B cell (primary cell): ENCODE measurements around the gene SOAT2. TPM values are rescaled to one million over a fixed set of nuclear protein-coding genes. Genes with fewer than 3 reads are reported as not detected.

Experiments
- ATAC-seq: fragments of 200-7000 bp; cut with Tn5 transposase; one replicate; pipeline ENCODE4 v1.10.0; 2021; ENCODE audit warnings: low read depth, mild to moderate bottlenecking, moderate number of reproducible peaks, moderate library complexity
- CTCF ChIA-PET: fragments of 350-600 bp; sonication (Branson Sonifier 250); formaldehyde crosslinking; loops from one replicate; lab custom pipeline; 2021; ENCODE audit warnings: antibody characterized with exemption, inconsistent platforms; lab: Charles Lee
- POLR2A ChIA-PET: fragments of 350-600 bp; sonication (Branson Sonifier 250); formaldehyde crosslinking; loops from one replicate; lab custom pipeline; 2021; ENCODE audit warnings: antibody characterized with exemption; lab: Charles Lee
- DNase-seq: peaks from one replicate; pipeline ENCODE4 v3.0.0; 2013
- H2AFZ ChIP-seq: 2 replicates; pipeline ENCODE4 v1.6.1; 2012; ENCODE audit warnings: mild to moderate bottlenecking, low read depth, low read length; ENCODE audit not compliant: insufficient read depth, poor library complexity, severe bottlenecking
- H3K27ac ChIP-seq, 2 donors: 1 replicate in 1 of 2; 2 replicates in 1 of 2; pipeline ENCODE4 v1.5.1; 2012 to 2013; ENCODE audit warnings: low read length in 2 of 2, mild to moderate bottlenecking in 2 of 2, moderate library complexity in 1 of 2
- H3K27me3 ChIP-seq, 4 experiments: fragments of 200-600 bp in 1 of 4; sonication (generic) in 1 of 4; replicated peaks in 1 of 4; 1 replicate in 2 of 4; 2 replicates in 2 of 4; pipeline versions ENCODE4 v1.6.1 to v1.7.0; 2013 to 2016; ENCODE audit warnings: low read length in 3 of 4, mild to moderate bottlenecking in 2 of 4, mixed read lengths in 1 of 4, moderate library complexity in 1 of 4; ENCODE audit not compliant: insufficient read depth in 4 of 4, control insufficient read depth in 3 of 4; ENCODE audit errors: control extremely low read depth in 1 of 4
- H3K36me3 ChIP-seq, 2 experiments: replicated peaks in 1 of 2; 1 replicate in 1 of 2; 2 replicates in 1 of 2; pipeline versions ENCODE4 v1.6.1 to v1.7.1; 2013; ENCODE audit warnings: low read length in 1 of 2; ENCODE audit not compliant: insufficient read depth in 2 of 2, control insufficient read depth in 1 of 2; ENCODE audit errors: control extremely low read depth in 1 of 2, extremely low read depth in 1 of 2
- H3K4me1 ChIP-seq, 2 donors: fragments of 200-600 bp in 1 of 2; sonication (generic) in 1 of 2; 1 replicate in 1 of 2; 2 replicates in 1 of 2; pipeline versions ENCODE4 v1.5.1 to v1.6.1; 2013 to 2017; ENCODE audit warnings: low read length in 2 of 2; ENCODE audit not compliant: control insufficient read depth in 2 of 2, insufficient read depth in 2 of 2
- H3K4me2 ChIP-seq: replicated peaks from 2 replicates; pipeline ENCODE3; 2012; ENCODE audit warnings: mild to moderate bottlenecking, low read depth, low read length; ENCODE audit not compliant: poor library complexity, severe bottlenecking
- H3K4me3 ChIP-seq, 5 experiments: fragments of 200-600 bp in 1 of 5; sonication (generic) in 1 of 5; 1 replicate in 3 of 5; 2 replicates in 2 of 5; pipeline versions ENCODE4 v1.5.1 to v1.7.0; 2011 to 2016; ENCODE audit warnings: low read length in 4 of 5, mild to moderate bottlenecking in 4 of 5, low read depth in 2 of 5, control low read depth in 1 of 5, moderate library complexity in 1 of 5; ENCODE audit not compliant: insufficient read depth in 1 of 5; ENCODE audit errors: control extremely low read depth in 1 of 5, extremely low read depth in 1 of 5
- H3K79me2 ChIP-seq: fragments of 200-600 bp; sonication (generic); one replicate; pipeline ENCODE4 v1.6.0; 2016; ENCODE audit warnings: low read length; ENCODE audit not compliant: control insufficient read depth, insufficient read depth
- H3K9ac ChIP-seq: fragments of 200-600 bp; sonication (generic); 2 replicates; pipeline ENCODE4 v1.6.1; 2017; ENCODE audit warnings: mild to moderate bottlenecking, low read length, moderate library complexity
- H3K9me3 ChIP-seq, 3 donors: one replicate each; pipeline versions ENCODE4 v1.6.1 to v1.7.1; 2013; ENCODE audit warnings: low read length in 2 of 3; ENCODE audit not compliant: control insufficient read depth in 2 of 3, insufficient read depth in 1 of 3; ENCODE audit errors: control extremely low read depth in 1 of 3
- H4K20me1 ChIP-seq: 2 replicates; pipeline ENCODE4 v1.6.0; 2012; ENCODE audit warnings: mild to moderate bottlenecking, low read length; ENCODE audit not compliant: insufficient read depth, control insufficient read depth, poor library complexity, severe bottlenecking
- H3K27ac Mint-ChIP-seq: one replicate; pipeline ENCODE4 v1.8.0; 2021; ENCODE audit warnings: mixed read lengths
- H3K27me3 Mint-ChIP-seq: one replicate; pipeline ENCODE4 v1.8.0; 2021; ENCODE audit warnings: mixed read lengths
- H3K4me1 Mint-ChIP-seq: one replicate; pipeline ENCODE4 v1.8.0; 2021; ENCODE audit warnings: mixed read lengths
- H3K4me3 Mint-ChIP-seq: one replicate; pipeline ENCODE4 v1.8.0; 2021; ENCODE audit warnings: mixed read lengths
- H3K9me3 Mint-ChIP-seq: one replicate; pipeline ENCODE4 v1.8.0; 2022; ENCODE audit warnings: mixed read lengths; ENCODE audit not compliant: insufficient read depth
- EZH2 ChIP-seq: IDR thresholded peaks from 2 replicates; pipeline ENCODE4 v1.6.1; 2012; ENCODE audit warnings: borderline replicate concordance, low read depth, mild to moderate bottlenecking, moderate library complexity, low read length; ENCODE audit not compliant: insufficient read depth, poor library complexity, severe bottlenecking
- WGBS: methylation state at CpG from one replicate; pipeline ENCODE4 v1.1.5; 2013; ENCODE audit warnings: missing lambda C conversion rate; ENCODE audit not compliant: insufficient coverage; 5-methylcytosine and 5-hydroxymethylcytosine counted together
- intact Hi-C: fragments of 100-400 bp; cut with micrococcal nuclease; formaldehyde crosslinking; loops from one replicate; pipeline ENCODE4 v1.10.0; 2022
- polyA plus RNA-seq: library from polyadenylated mRNA; depleted of rRNA; stranded (reverse); fragments of >200 nt; gene quantifications from 2 replicates; pipeline ENCODE4 v1.2.3, GENCODE V29; 2012
- total RNA-seq, 2 donors: library from RNA; stranded (reverse); fragments of 120-200 nt in 1 of 2; gene quantifications; 1 replicate in 1 of 2; 2 replicates in 1 of 2; pipeline versions ENCODE4 v1.2.3 to v1.2.4, GENCODE V29; 2013 to 2022
- TF ChIP-seq, protein P1 (sequence below): fragments of 200-600 bp; IDR thresholded peaks from one replicate; pipeline ENCODE4 v1.8.0; 2022; ENCODE audit warnings: antibody characterized with exemption, mild to moderate bottlenecking

The SOAT2 gene
- total and polyA plus RNA-seq, 2 donors (not counting 1 experiment from before 2014, with no cell fraction given): 0.31 TPM; not detected in 1

DNA sequence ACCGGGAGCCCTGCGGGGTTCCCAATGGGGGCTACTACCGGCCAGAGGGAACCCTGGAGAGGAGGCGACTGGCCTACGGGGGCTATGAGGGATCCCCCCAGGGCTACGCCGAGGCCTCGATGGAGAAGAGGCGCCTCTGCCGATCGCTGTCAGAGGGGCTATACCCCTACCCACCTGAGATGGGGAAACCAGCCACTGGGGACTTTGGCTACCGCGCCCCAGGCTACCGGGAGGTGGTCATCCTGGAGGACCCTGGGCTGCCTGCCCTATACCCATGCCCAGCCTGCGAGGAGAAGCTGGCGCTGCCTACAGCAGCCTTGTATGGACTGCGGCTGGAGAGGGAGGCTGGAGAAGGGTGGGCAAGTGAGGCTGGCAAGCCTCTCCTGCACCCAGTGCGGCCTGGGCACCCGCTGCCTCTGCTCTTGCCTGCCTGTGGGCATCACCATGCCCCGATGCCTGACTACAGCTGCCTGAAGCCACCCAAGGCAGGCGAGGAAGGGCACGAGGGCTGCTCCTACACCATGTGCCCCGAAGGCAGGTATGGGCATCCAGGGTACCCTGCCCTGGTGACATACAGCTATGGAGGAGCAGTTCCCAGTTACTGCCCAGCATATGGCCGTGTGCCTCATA lies 43.7 kb upstream of the SOAT2 start:
- H3K27ac ChIP-seq: no peak overlapping the region
- peaks cover 3% of the 10 kb centered on the region for H4K20me1 ChIP-seq
- H3K27me3 Mint-ChIP-seq: no peaks in the 10 kb centered on the region
- no peak overlapping the region for H2AFZ ChIP-seq
- H3K9ac ChIP-seq: no peak overlapping the region
- H3K9me3 Mint-ChIP-seq: no peaks in the 10 kb centered on the region
- H3K36me3 ChIP-seq: peaks cover 0 to 9% of the 10 kb centered on the region in 2 experiments
- H3K27me3 ChIP-seq: peaks cover 0 to 10% (median 0%) of the 10 kb centered on the region in 4 experiments
- DNase-seq: no peak
- H3K4me1 Mint-ChIP-seq: peaks cover 2% of the 10 kb centered on the region
- ChIA-PET POLR2A (interaction anchor here (0.5 to 0.6 kb wide), 3 partner anchors 121 to 698 kb away, joined by 3 to 11 read pairs (median 3); partner anchors contain the start of genes CSAD and ZNF740), CTCF (interaction anchor here (0.8 kb wide), 1 partner anchor 12 kb away, joined by 4 read pairs; no protein-coding TSS in a partner anchor)
- TF ChIP-seq EZH2: no peak
- TF ChIP-seq, protein P1, sequence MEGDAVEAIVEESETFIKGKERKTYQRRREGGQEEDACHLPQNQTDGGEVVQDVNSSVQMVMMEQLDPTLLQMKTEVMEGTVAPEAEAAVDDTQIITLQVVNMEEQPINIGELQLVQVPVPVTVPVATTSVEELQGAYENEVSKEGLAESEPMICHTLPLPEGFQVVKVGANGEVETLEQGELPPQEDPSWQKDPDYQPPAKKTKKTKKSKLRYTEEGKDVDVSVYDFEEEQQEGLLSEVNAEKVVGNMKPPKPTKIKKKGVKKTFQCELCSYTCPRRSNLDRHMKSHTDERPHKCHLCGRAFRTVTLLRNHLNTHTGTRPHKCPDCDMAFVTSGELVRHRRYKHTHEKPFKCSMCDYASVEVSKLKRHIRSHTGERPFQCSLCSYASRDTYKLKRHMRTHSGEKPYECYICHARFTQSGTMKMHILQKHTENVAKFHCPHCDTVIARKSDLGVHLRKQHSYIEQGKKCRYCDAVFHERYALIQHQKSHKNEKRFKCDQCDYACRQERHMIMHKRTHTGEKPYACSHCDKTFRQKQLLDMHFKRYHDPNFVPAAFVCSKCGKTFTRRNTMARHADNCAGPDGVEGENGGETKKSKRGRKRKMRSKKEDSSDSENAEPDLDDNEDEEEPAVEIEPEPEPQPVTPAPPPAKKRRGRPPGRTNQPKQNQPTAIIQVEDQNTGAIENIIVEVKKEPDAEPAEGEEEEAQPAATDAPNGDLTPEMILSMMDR: no peak
- H3K4me1 ChIP-seq: peaks cover 0 to 5% of the 10 kb centered on the region in 2 donors
- intact Hi-C loops: no loop called here
- WGBS: 88% methylated on average over 22 of the region's 24 CpGs
- H3K4me3 Mint-ChIP-seq: no peak overlapping the region
- H3K4me3 ChIP-seq: no peak overlapping the region
- no peak for ATAC-seq
- H3K9me3 ChIP-seq: peaks cover 0 to 3% (median 0%) of the 10 kb centered on the region in 3 donors
- no peaks in the 10 kb centered on the region for H3K79me2 ChIP-seq
- no peak overlapping the region for H3K4me2 ChIP-seq
- H3K27ac Mint-ChIP-seq: no peak overlapping the region
